GM12878 (cell line): ENCODE data around the gene NKAIN1. TPM values are rescaled to one million over a fixed set of nuclear protein-coding genes. Genes with fewer than 3 reads are reported as not detected.
"Not testable (repeated sequence)": the region's sequence is repeated elsewhere in the genome, so short reads cannot be mapped to it uniquely, and the experiment has no call there.

Experiments
- ATAC-seq: fragments of 200-7000 bp; cut with Tn5 transposase; 3 replicates; pipeline ENCODE4 v1.9.1; 2020; ENCODE audit warnings: mild to moderate bottlenecking, moderate library complexity
- BruUV-seq: library from RNA; stranded (reverse); fragments of 400-500 nt; replicated peaks from 2 replicates; lab custom pipeline; 2021; lab: Mats Ljungman, UMichigan
- CTCF ChIA-PET: fragments of 300-600 bp; sonication (Branson Sonifier 250); formaldehyde crosslinking; extraction: SDS; loops from one replicate; lab custom pipeline; 2021; ENCODE audit warnings: inconsistent platforms; lab: Yijun Ruan, JAX
- POLR2A ChIA-PET: fragments of 350-600 bp; formaldehyde crosslinking; extraction: SDS; loops from one replicate; lab custom pipeline; 2021; ENCODE audit warnings: inconsistent platforms; lab: Charles Lee
- RAD21 ChIA-PET: fragments of 300-600 bp; sonication (Branson Sonifier 250); formaldehyde crosslinking; loops from one replicate; lab custom pipeline; 2023; ENCODE audit warnings: antibody characterized with exemption; ENCODE audit not compliant: unreplicated experiment; lab: Charles Lee
- SMC1A ChIA-PET: fragments of 300-600 bp; sonication (Branson Sonifier 250); formaldehyde crosslinking; loops from one replicate; lab custom pipeline; 2023; ENCODE audit not compliant: unreplicated experiment, uncharacterized antibody; lab: Charles Lee
- DNase-seq: peaks from one replicate; pipeline ENCODE4 v3.0.0-alpha.2; 2011; ENCODE audit warnings: low read depth, low spot score
- FAIRE-seq: peaks from 3 replicates; lab custom pipeline; 2011; peaks lifted over from hg19 to GRCh38; lab: Jason Lieb, UNC
- H2AFZ ChIP-seq: 2 replicates; pipeline ENCODE4 v1.6.0; 2011; ENCODE audit warnings: low read depth, low read length, control low read depth; ENCODE audit not compliant: control insufficient read depth
- H3K27ac ChIP-seq: 2 replicates; pipeline ENCODE4 v1.5.1; 2011; ENCODE audit warnings: control low read depth; ENCODE audit not compliant: control insufficient read depth, insufficient read depth
- H3K27me3 ChIP-seq, 2 experiments: replicated peaks in 1 of 2; 2 replicates each; pipeline versions ENCODE4 v1.6.0 to v1.6.1; 2011; ENCODE audit warnings: low read length in 1 of 2; ENCODE audit not compliant: control insufficient read depth in 2 of 2, insufficient read depth in 2 of 2
- H3K36me3 ChIP-seq, 2 experiments: 2 replicates each; pipeline ENCODE4 v1.5.1; 2011; ENCODE audit warnings: low read length in 1 of 2; ENCODE audit not compliant: control insufficient read depth in 2 of 2, insufficient read depth in 2 of 2
- H3K4me1 ChIP-seq: 2 replicates; pipeline ENCODE4 v1.6.1; 2011; ENCODE audit warnings: mild to moderate bottlenecking, low read length, moderate library complexity, mixed read lengths; ENCODE audit not compliant: control insufficient read depth, insufficient read depth
- H3K4me2 ChIP-seq: 2 replicates; pipeline ENCODE4 v1.6.0; 2011; ENCODE audit warnings: control low read depth; ENCODE audit not compliant: control insufficient read depth, insufficient read depth
- H3K4me3 ChIP-seq: fragments of 200-600 bp; sonication (generic); 2 replicates; pipeline ENCODE4 v1.5.1; 2016
- H3K79me2 ChIP-seq: 2 replicates; pipeline ENCODE4 v1.6.0; 2011; ENCODE audit warnings: low read length; ENCODE audit not compliant: control insufficient read depth, insufficient read depth
- H3K9ac ChIP-seq: 2 replicates; pipeline ENCODE4 v1.8.0; 2011; ENCODE audit warnings: low read length, control low read depth, mixed read lengths; ENCODE audit not compliant: control insufficient read depth, insufficient read depth
- H3K9me3 ChIP-seq: replicated peaks from 3 replicates; pipeline ENCODE4 v1.5.1; 2011; ENCODE audit warnings: mild to moderate bottlenecking, low read length; ENCODE audit not compliant: control insufficient read depth, insufficient read depth
- H4K20me1 ChIP-seq: 2 replicates; pipeline ENCODE4 v1.6.0; 2011; ENCODE audit not compliant: control insufficient read depth, insufficient read depth
- ATF2 ChIP-seq: IDR thresholded peaks from 2 replicates; pipeline ENCODE4 v1.6.1; 2012; ENCODE audit warnings: low read length, inconsistent platforms
- EP300 ChIP-seq, 2 experiments: fragments of 150-350 bp in 1 of 2; IDR thresholded peaks; 2 replicates each; pipeline ENCODE4 v1.6.1; 2011 to 2012; ENCODE audit warnings: low read depth in 2 of 2, low read length in 2 of 2, borderline replicate concordance in 1 of 2, improper control_type of control experiment in 1 of 2, inconsistent platforms in 1 of 2; ENCODE audit not compliant: control insufficient read depth in 1 of 2
- RAD21 ChIP-seq: IDR thresholded peaks from 2 replicates; pipeline ENCODE4 v1.6.1; 2011; ENCODE audit warnings: mild to moderate bottlenecking, low read depth, low read length, moderate library complexity; ENCODE audit not compliant: insufficient read depth
- RBBP5 ChIP-seq: fragments of 200-600 bp; sonication (generic); conservative IDR thresholded peaks from 2 replicates; pipeline ENCODE4 v1.6.1; 2016
- ZZZ3 ChIP-seq: IDR thresholded peaks from 2 replicates; pipeline ENCODE4 v1.6.1; 2011; ENCODE audit warnings: low read depth; ENCODE audit not compliant: control insufficient read depth, insufficient read length
- WGBS: methylation state at CpG from one replicate; pipeline ENCODE4 v1.1.6; 2016; ENCODE audit warnings: low lambda C conversion rate; ENCODE audit not compliant: insufficient replicate concordance, insufficient coverage; ENCODE audit errors: missing lambda C conversion rate; 5-methylcytosine and 5-hydroxymethylcytosine counted together
- in situ Hi-C: fragments of 300-500 bp; cut with MboI; formaldehyde crosslinking; loops from 9 replicates; pipeline ENCODE4 v1.14.3; 2018; ENCODE audit warnings: mixed read lengths
- intact Hi-C: fragments of 100-400 bp; cut with micrococcal nuclease; formaldehyde crosslinking; loops from one replicate; pipeline ENCODE4 v1.14.2; 2022; ENCODE audit not compliant: unreplicated experiment
- polyA plus RNA-seq, 11 experiments: library from polyadenylated mRNA; depleted of rRNA in 4 of 11; unstranded in 6 of 11; stranded (reverse) in 5 of 11; fragments of >200 nt; fragmentation: Nextera tagmentation in 4 of 11; fragmentation: Illumina TruSeq in 1 of 11; extraction: Ambion mirVana in 4 of 11; extraction: Trizol in 1 of 11; gene quantifications; 1 replicate in 1 of 11; 2 replicates in 10 of 11; pipeline versions ENCODE4 v1.2.1 to v1.2.3, GENCODE V29; 2011 to 2016; ENCODE audit warnings: inconsistent platforms in 2 of 11, missing spikeins in 2 of 11, low read depth in 1 of 11
- total RNA-seq, 4 experiments: library from RNA; depleted of rRNA in 3 of 4; stranded (reverse); fragments of >200 nt in 3 of 4; fragmentation: Illumina TruSeq in 1 of 4; extraction: Trizol in 1 of 4; gene quantifications; 2 replicates each; pipeline versions ENCODE4 v1.2.1 to v1.2.3, GENCODE V29; 2013 to 2021

Gene NKAIN1
- total and polyA plus RNA-seq, 10 of the 15 experiments (the other 5 are each of a cell fraction or from before 2014, with no cell fraction given), result not detected

- H3K27me3 ChIP-seq, result no peaks in the 10 kb centered on the region
- intact Hi-C loops (no loop called here), in situ Hi-C loops (no loop called here)
- DNase-seq, result no peak
- no peak overlapping the region for H3K4me3 ChIP-seq
- no peak overlapping the region for H2AFZ ChIP-seq
- H3K27ac ChIP-seq, result no peak overlapping the region
- no peak for FAIRE-seq
- ChIA-PET RAD21 (no interaction called here), POLR2A (interaction anchor here (0.6 kb wide), 3 partner anchors 9 to 588 kb away, joined by 4 to 7 read pairs (median 4); no protein-coding TSS in a partner anchor), SMC1A (no interaction called here), CTCF (interaction anchor here (0.6 to 0.7 kb wide), 2 partner anchors 144 to 211 kb away, joined by 3 to 4 read pairs; no protein-coding TSS in a partner anchor)
- H3K9me3 ChIP-seq, result no peaks in the 10 kb centered on the region
- no peaks in the 10 kb centered on the region for H3K36me3 ChIP-seq
- no peaks in the 10 kb centered on the region for H3K4me1 ChIP-seq
- no peak for TF ChIP-seq ATF2
- TF ChIP-seq RBBP5, result no peak
- TF ChIP-seq EP300 (IDR thresholded peaks at IDR 0.05; ENCODE audit: borderline replicate concordance in 1 of 2, control insufficient read depth in 1 of 2, low read depth in 2 of 2, low read length in 2 of 2), result no peak
- no peak for TF ChIP-seq RAD21
- no peak for TF ChIP-seq ZZZ3
- WGBS, result 38% methylated on average over 2 of the region's 2 CpGs
- H3K9ac ChIP-seq, result no peak overlapping the region
- H3K4me2 ChIP-seq, result no peak overlapping the region
- H3K79me2 ChIP-seq, result no peaks in the 10 kb centered on the region
- no peak for ATAC-seq
- no peaks in the 10 kb centered on the region for H4K20me1 ChIP-seq
- BruUV-seq, result no TSS peak
These were observed 43.0 kb downstream of the NKAIN1 start for GRCh38 chr1:31196685-31197084.

GRCh38 chr1:31195267-31195666 is 44.4 kb downstream of the NKAIN1 start:
- BruUV-seq, H3K9ac ChIP-seq, RAD21 ChIA-PET, H3K4me3 ChIP-seq, H4K20me1 ChIP-seq, H3K9me3 ChIP-seq, ATAC-seq, CTCF ChIA-PET, H3K27me3 ChIP-seq, H3K4me1 ChIP-seq, DNase-seq, FAIRE-seq, H3K4me2 ChIP-seq, H3K79me2 ChIP-seq, intact Hi-C loops, H3K27ac ChIP-seq, H2AFZ ChIP-seq, H3K36me3 ChIP-seq, in situ Hi-C loops: not testable (repeated sequence)
- 61% methylated on average over 10 of the region's 10 CpGs for WGBS
- SMC1A ChIA-PET, result interaction anchor here (1.0 kb wide), 1 partner anchor 24 kb away, joined by 3 read pairs; no protein-coding TSS in a partner anchor
- POLR2A ChIA-PET, result interaction anchor here (0.6 kb wide), 1 partner anchor 22 kb away, joined by 4 read pairs; no protein-coding TSS in a partner anchor
